GM18505 (cell line): Measurements from ENCODE around the gene BEND5.

ENCODE experiments used
- ATAC-seq: cut with Tn5 transposase; IDR thresholded peaks from one replicate; pipeline ENCODE4 v1.9.1; 2021; ENCODE audit not compliant: unreplicated experiment
- POLR2A ChIP-seq: IDR thresholded peaks from 4 replicates; pipeline ENCODE4 v1.6.1; 2011; ENCODE audit warnings: borderline replicate concordance; ENCODE audit not compliant: insufficient read depth, insufficient read length; ENCODE audit errors: extremely low read depth

BEND5 gene

DNA sequence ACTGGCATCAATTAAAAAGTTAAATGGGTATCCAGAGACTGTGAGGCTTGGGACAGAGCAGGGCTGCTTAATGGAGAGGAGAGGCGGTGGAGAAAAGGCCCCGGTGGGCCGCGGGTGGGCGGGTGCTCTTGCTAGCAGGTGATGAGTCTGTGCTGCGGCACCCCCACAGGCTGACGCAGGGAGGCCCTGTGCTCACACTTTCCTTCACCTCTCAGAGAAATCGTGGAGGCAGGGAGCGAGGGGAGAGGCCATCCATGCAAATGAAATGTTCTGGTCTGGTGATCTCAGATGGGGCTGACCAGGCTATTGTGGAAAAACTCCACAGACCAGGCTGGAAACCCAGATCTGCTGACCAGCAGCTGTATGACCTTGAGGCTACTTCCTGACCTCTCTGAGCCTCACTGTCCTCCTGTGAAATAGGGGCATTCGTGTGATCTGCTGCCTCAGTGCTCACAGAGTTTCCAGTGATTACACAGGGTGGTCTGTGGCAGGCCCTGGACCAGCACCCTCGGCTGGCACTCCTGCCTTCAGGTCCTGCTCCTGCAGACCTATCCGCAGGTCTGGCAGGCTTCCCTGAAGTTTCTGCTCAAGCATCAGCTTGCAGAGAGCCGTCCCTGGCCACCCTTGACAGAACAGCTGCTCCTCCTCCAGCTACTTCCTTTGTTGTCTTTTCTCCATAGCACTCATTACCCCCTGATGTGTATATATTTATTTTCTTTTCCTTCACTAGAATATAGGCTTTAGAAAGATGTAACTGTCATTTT lies 89.2 kb downstream of the BEND5 start:
- no peak for ATAC-seq
- no peak for TF ChIP-seq POLR2A

- ATAC-seq = no peak
- no peak for TF ChIP-seq POLR2A
These were observed 90.5 kb downstream of the BEND5 start for GRCh38 chr1:48686159-48686558.

DNA sequence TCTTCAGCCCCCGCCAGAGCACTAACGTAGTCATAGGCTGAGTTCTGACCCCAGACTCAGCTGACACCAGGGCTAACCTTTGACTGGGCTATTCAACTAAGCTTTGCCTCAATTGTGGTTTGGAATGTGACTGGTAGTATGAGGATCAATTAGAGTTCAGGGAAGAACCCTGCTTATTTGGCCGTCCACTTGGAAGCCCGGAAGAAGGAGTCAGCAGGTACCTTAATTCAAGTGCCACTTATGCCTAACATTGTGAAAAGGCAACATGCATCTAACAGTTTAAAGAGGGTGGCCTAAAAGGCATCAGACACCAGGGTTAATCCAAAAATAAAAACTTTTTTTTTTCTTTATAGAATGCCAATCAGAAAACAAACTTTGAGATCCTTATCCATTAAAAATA lies 92.3 kb downstream of the BEND5 start:
- no peak for ATAC-seq

DNA sequence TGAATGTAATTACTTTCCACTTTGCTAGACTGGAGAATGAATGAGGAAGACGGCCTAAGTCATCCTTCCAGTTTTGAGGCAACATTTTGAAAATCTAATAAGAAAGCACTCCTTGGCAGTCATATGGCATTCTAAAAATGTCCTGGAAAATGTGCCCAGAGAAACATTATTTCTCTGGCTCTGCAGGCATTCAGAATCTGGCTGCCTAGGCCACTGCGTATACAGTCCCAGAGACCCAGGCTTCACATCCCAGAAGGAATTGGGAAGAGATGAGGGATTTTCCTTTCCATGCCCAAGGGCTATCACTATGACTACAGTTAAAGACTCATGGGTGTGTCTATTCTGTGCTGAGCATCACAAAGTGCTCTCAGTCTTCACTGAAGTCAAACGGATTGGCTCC lies 92.9 kb downstream of the BEND5 start:
- no peak for TF ChIP-seq POLR2A
- no peak for ATAC-seq

More for the DNA sequence above, 92.3 kb downstream of the BEND5 start:
- TF ChIP-seq POLR2A = no peak

- ATAC-seq = no peak
- no peak for TF ChIP-seq POLR2A
These were observed 95.0 kb downstream of the BEND5 start for GRCh38 chr1:48681476-48682305.

DNA sequence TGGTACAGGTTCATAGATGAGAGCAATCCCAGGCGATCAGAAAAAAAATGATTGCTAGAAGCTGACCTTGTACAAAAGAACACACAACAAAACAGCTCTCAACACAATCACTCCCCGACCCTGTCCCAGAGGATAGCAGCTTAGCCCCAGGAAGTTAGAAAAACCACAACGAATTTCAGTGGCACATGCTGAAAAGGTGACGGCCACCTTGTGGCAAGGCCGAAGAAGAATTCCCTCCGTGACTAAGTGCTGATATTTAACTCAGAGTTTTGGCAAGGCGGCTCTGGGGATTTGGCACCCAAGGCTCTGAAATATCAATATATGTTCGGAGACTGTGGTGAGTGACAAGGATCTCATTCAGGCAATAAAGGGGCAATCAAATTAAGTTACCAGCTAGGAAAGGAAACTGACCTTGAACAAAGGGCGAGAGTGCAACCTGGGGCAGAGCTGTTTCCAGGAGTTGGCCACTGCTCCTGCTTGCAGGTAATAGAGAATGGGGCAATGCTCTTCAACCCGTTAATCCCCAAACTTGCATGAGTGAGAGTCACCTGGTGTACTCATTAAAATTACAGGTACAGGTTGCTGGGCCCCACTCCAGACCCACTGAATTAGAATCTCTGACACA lies 96.2 kb downstream of the BEND5 start:
- no peak for TF ChIP-seq POLR2A
- no peak for ATAC-seq

- no peak for TF ChIP-seq POLR2A
- ATAC-seq = no peak
These were observed 96.8 kb downstream of the BEND5 start for GRCh38 chr1:48679859-48680258.

GRCh38 chr1:48678710-48679505 lies 97.8 kb downstream of the BEND5 start:
- ATAC-seq = no peak
- no peak for TF ChIP-seq POLR2A
